Neural cell (in vitro differentiated cells): Measurements from ENCODE around the gene SURF6. TPM values are rescaled to one million over a fixed set of nuclear protein-coding genes. Genes with fewer than 3 reads are reported as not detected.

ENCODE experiments used
- H2AFZ ChIP-seq: fragments of 200-600, 300-800 bp; sonication (generic), shearing (Covaris generic); 2 replicates; pipeline ENCODE4 v1.6.0; 2014; ENCODE audit warnings: low read depth, mild to moderate bottlenecking, antibody characterized with exemption, low read length, moderate library complexity
- H3F3A ChIP-seq: fragments of 200-600 bp; shearing (Covaris generic); 2 replicates; pipeline ENCODE4 v1.6.1; 2016; ENCODE audit warnings: mild to moderate bottlenecking, moderate library complexity, mixed read lengths, antibody characterized with exemption, low read length; ENCODE audit not compliant: insufficient read depth, poor library complexity, severe bottlenecking
- H3K27ac ChIP-seq: fragments of 200-600, 300-800 bp; sonication (generic), shearing (Covaris generic); 2 replicates; pipeline ENCODE4 v1.5.1; 2014; ENCODE audit warnings: mild to moderate bottlenecking, low read length, moderate library complexity
- H3K27me3 ChIP-seq: fragments of 300-800, 200-600 bp; sonication (generic), shearing (Covaris generic); 2 replicates; pipeline ENCODE4 v1.6.0; 2014; ENCODE audit warnings: mild to moderate bottlenecking, low read depth, low read length, moderate library complexity; ENCODE audit not compliant: insufficient read depth
- H3K36me3 ChIP-seq: fragments of 300-800, 200-600 bp; sonication (generic), shearing (Covaris generic); 2 replicates; pipeline ENCODE4 v1.5.1; 2014; ENCODE audit warnings: mild to moderate bottlenecking, antibody characterized with exemption, low read length, moderate library complexity; ENCODE audit not compliant: insufficient read depth
- H3K4me2 ChIP-seq: fragments of 300-800, 200-600 bp; sonication (generic), shearing (Covaris generic); 2 replicates; pipeline ENCODE4 v1.6.0; 2014; ENCODE audit warnings: mild to moderate bottlenecking, low read length
- H3K4me3 ChIP-seq: fragments of 300-800, 200-600 bp; sonication (generic), shearing (Covaris generic); 2 replicates; pipeline ENCODE4 v1.5.1; 2014; ENCODE audit warnings: mild to moderate bottlenecking, low read length, moderate library complexity
- H3K79me2 ChIP-seq: fragments of 200-600 bp; shearing (Covaris generic); replicated peaks from 2 replicates; pipeline ENCODE4 v1.6.0; 2014; ENCODE audit warnings: mild to moderate bottlenecking, low read length, moderate library complexity; ENCODE audit not compliant: insufficient read depth
- H3K9ac ChIP-seq: fragments of 300-800, 200-600 bp; sonication (generic), shearing (Covaris generic); 2 replicates; pipeline ENCODE4 v1.6.1; 2016; ENCODE audit warnings: mild to moderate bottlenecking, low read length, mixed read lengths
- H3K9me2 ChIP-seq: fragments of 200-600 bp; shearing (Covaris generic); 2 replicates; pipeline ENCODE4 v1.6.1; 2016; ENCODE audit warnings: mild to moderate bottlenecking, low read length, mixed read lengths; ENCODE audit not compliant: insufficient read depth
- H3K9me3 ChIP-seq: fragments of 200-600, 300-800 bp; sonication (generic), shearing (Covaris generic); 2 replicates; pipeline ENCODE4 v1.6.1; 2016; ENCODE audit warnings: mild to moderate bottlenecking, mixed run types, low read length, moderate library complexity, mixed read lengths
- H4K20me1 ChIP-seq: fragments of 200-600 bp; shearing (Covaris generic); 2 replicates; pipeline ENCODE4 v1.6.1; 2016; ENCODE audit warnings: mild to moderate bottlenecking, mixed run types; ENCODE audit not compliant: insufficient read depth
- EP300 ChIP-seq: fragments of 450-650 bp; conservative IDR thresholded peaks from 2 replicates; pipeline ENCODE4 v1.6.1; 2014; ENCODE audit warnings: antibody characterized with exemption, mild to moderate bottlenecking, moderate library complexity; ENCODE audit not compliant: poor library complexity, severe bottlenecking
- EZH2 ChIP-seq: fragments of 200-600, 300-800 bp; shearing (Covaris generic), sonication (generic); IDR thresholded peaks from 2 replicates; pipeline ENCODE4 v1.6.1; 2014; ENCODE audit warnings: antibody characterized with exemption, low read length, borderline replicate concordance, mild to moderate bottlenecking; ENCODE audit not compliant: insufficient read depth, poor library complexity, severe bottlenecking
- MXI1 ChIP-seq: fragments of 450-650 bp; conservative IDR thresholded peaks from 2 replicates; pipeline ENCODE4 v1.6.1; 2014; ENCODE audit warnings: antibody characterized with exemption, mild to moderate bottlenecking; ENCODE audit not compliant: poor library complexity, severe bottlenecking
- POLR2AphosphoS5 ChIP-seq: IDR thresholded peaks from 2 replicates; pipeline ENCODE4 v1.6.1; 2012
- RAD21 ChIP-seq: fragments of 450-650 bp; conservative IDR thresholded peaks from 2 replicates; pipeline ENCODE4 v1.6.1; 2014; ENCODE audit warnings: antibody characterized with exemption, mild to moderate bottlenecking, moderate library complexity
- SMC3 ChIP-seq: fragments of 450-650 bp; conservative IDR thresholded peaks from 2 replicates; pipeline ENCODE4 v1.6.1; 2014; ENCODE audit warnings: antibody characterized with exemption, mild to moderate bottlenecking, moderate library complexity; ENCODE audit not compliant: poor library complexity
- TAF1 ChIP-seq: IDR thresholded peaks from 2 replicates; pipeline ENCODE4 v1.6.1; 2012; ENCODE audit warnings: low read depth
- polyA plus RNA-seq: library from polyadenylated mRNA; depleted of rRNA; stranded (reverse); fragments of >200 nt; gene quantifications from 2 replicates; pipeline ENCODE4 v1.2.3, GENCODE V29; 2014
- TF ChIP-seq, protein P1 (sequence below): IDR thresholded peaks from 2 replicates; pipeline ENCODE4 v1.6.1; 2012; ENCODE audit warnings: borderline replicate concordance
- TF ChIP-seq, protein P2 (sequence below): fragments of 450-650 bp; IDR thresholded peaks from 2 replicates; pipeline ENCODE4 v1.5.1; 2014; ENCODE audit warnings: antibody characterized with exemption, mild to moderate bottlenecking, moderate library complexity; ENCODE audit not compliant: poor library complexity, severe bottlenecking

The SURF6 gene
- polyA plus RNA-seq, 1 donor from 2014 or later, result 20.7 TPM

DNA sequence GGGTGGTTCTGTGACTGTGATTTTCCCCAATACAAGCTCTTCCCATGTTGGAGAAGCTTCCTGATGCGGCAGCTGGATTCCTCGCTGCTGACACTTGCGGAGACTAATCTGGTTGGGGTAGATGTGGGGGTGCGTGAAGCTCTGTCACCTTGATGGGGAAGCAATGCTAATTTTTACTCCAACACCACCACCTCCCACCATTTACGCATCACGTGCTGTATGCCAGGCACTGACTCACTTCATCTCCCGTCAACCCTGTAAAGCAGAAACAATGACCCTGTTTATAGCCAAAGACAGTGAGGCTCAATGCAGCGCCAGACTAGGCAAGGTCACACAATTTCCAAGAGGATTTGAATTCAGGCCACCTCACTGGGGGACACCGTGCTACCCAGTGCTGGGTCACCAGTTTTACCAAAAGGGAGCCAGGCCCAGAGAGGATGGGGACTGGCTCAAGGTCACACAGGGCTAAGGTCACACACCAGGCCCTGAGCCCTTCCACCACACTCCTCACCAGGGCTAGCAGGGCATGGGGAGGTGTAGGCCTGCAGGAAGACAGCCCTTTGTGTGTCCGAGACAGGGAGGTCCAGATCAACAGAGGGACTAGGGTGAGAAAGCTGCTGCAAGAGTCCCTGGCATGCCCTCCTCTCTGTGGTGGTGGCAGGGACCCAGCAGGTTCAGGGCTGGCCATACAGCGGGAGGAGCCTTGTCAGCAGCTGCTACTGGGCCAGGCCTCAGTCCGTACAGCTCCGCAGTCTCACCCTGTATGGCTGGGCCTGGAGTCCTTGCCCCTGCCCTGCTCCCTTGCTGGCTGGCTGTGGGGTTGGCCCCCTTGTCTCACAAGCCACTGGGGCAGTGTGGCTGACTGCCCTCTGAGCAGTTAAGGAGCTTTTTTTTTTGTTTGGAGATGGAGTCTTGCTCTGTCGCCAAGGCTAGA, 43.4 kb upstream of the SURF6 start:
- no peak overlapping the region for H2AFZ ChIP-seq
- H4K20me1 ChIP-seq, result no peaks in the 10 kb centered on the region
- H3K9ac ChIP-seq, result no peak overlapping the region
- H3K9me3 ChIP-seq, result no peaks in the 10 kb centered on the region
- no peak overlapping the region for H3K4me2 ChIP-seq
- no peaks in the 10 kb centered on the region for H3K9me2 ChIP-seq
- peaks cover 10% of the 10 kb centered on the region for H3K79me2 ChIP-seq
- TF ChIP-seq, protein P1, sequence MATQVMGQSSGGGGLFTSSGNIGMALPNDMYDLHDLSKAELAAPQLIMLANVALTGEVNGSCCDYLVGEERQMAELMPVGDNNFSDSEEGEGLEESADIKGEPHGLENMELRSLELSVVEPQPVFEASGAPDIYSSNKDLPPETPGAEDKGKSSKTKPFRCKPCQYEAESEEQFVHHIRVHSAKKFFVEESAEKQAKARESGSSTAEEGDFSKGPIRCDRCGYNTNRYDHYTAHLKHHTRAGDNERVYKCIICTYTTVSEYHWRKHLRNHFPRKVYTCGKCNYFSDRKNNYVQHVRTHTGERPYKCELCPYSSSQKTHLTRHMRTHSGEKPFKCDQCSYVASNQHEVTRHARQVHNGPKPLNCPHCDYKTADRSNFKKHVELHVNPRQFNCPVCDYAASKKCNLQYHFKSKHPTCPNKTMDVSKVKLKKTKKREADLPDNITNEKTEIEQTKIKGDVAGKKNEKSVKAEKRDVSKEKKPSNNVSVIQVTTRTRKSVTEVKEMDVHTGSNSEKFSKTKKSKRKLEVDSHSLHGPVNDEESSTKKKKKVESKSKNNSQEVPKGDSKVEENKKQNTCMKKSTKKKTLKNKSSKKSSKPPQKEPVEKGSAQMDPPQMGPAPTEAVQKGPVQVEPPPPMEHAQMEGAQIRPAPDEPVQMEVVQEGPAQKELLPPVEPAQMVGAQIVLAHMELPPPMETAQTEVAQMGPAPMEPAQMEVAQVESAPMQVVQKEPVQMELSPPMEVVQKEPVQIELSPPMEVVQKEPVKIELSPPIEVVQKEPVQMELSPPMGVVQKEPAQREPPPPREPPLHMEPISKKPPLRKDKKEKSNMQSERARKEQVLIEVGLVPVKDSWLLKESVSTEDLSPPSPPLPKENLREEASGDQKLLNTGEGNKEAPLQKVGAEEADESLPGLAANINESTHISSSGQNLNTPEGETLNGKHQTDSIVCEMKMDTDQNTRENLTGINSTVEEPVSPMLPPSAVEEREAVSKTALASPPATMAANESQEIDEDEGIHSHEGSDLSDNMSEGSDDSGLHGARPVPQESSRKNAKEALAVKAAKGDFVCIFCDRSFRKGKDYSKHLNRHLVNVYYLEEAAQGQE, result no peak
- TF ChIP-seq, protein P2, sequence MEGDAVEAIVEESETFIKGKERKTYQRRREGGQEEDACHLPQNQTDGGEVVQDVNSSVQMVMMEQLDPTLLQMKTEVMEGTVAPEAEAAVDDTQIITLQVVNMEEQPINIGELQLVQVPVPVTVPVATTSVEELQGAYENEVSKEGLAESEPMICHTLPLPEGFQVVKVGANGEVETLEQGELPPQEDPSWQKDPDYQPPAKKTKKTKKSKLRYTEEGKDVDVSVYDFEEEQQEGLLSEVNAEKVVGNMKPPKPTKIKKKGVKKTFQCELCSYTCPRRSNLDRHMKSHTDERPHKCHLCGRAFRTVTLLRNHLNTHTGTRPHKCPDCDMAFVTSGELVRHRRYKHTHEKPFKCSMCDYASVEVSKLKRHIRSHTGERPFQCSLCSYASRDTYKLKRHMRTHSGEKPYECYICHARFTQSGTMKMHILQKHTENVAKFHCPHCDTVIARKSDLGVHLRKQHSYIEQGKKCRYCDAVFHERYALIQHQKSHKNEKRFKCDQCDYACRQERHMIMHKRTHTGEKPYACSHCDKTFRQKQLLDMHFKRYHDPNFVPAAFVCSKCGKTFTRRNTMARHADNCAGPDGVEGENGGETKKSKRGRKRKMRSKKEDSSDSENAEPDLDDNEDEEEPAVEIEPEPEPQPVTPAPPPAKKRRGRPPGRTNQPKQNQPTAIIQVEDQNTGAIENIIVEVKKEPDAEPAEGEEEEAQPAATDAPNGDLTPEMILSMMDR, result no peak
- TF ChIP-seq EP300, result no peak
- TF ChIP-seq MXI1, result no peak
- no peak for TF ChIP-seq EZH2
- no peak for TF ChIP-seq TAF1
- no peak for TF ChIP-seq RAD21
- TF ChIP-seq POLR2AphosphoS5, result no peak
- TF ChIP-seq SMC3, result no peak
- no peaks in the 10 kb centered on the region for H3K36me3 ChIP-seq
- H3K27ac ChIP-seq, result no peak overlapping the region
- H3F3A ChIP-seq, result no peaks in the 10 kb centered on the region
- H3K27me3 ChIP-seq, result no peaks in the 10 kb centered on the region
- H3K4me3 ChIP-seq, result no peak overlapping the region

DNA sequence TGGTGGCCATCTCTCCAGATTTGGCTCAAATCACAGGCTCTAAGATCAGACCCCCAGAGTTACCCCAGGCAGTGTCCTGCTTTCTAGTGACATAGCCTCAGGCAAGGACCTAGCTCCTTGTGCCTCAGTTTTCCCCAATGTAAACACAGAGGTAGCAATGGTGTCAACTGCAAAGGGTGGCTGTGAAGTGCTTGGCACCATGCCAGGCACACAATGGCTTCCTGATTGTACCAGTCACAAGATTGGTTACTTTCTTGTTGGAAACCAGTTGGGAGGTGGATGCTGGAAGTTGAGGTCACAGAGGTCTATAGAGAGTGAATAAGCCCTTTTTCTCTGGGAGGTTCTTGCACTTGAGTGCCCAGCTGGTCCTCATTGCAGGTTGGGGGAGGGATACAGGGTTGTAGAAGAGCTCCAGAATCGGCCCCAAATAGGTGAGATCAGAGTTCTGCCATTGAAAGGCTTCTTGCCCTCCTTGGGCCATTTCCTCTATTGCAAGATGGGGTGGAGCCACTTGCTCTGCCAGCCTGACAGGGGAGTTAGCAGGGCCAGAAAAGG, 42.5 kb upstream of the SURF6 start:
- no peak overlapping the region for H3K4me2 ChIP-seq
- H3K79me2 ChIP-seq, result peaks cover 17% of the 10 kb centered on the region
- TF ChIP-seq, protein P1, result no peak
- TF ChIP-seq POLR2AphosphoS5 (no peak), EP300 (no peak), MXI1 (no peak), EZH2 (no peak), RAD21 (no peak)
- TF ChIP-seq, protein P2, result no peak
- no peaks in the 10 kb centered on the region for H3K27me3 ChIP-seq
- H3K9me2 ChIP-seq, result no peaks in the 10 kb centered on the region
- H3F3A ChIP-seq, result no peaks in the 10 kb centered on the region
- H4K20me1 ChIP-seq, result no peaks in the 10 kb centered on the region
- no peaks in the 10 kb centered on the region for H3K36me3 ChIP-seq
- H3K27ac ChIP-seq, result no peak overlapping the region
- H3K4me3 ChIP-seq, result no peak overlapping the region
- no peak overlapping the region for H3K9ac ChIP-seq
- no peaks in the 10 kb centered on the region for H3K9me3 ChIP-seq
- no peak overlapping the region for H2AFZ ChIP-seq
